Measurements from ENCODE around the gene SLC18A3. TPM values are rescaled to one million over a fixed set of nuclear protein-coding genes. Genes with fewer than 3 reads are reported as not detected.

SLC18A3 gene
- total RNA-seq, 1 experiment from 2014 or later = not detected

DNA sequence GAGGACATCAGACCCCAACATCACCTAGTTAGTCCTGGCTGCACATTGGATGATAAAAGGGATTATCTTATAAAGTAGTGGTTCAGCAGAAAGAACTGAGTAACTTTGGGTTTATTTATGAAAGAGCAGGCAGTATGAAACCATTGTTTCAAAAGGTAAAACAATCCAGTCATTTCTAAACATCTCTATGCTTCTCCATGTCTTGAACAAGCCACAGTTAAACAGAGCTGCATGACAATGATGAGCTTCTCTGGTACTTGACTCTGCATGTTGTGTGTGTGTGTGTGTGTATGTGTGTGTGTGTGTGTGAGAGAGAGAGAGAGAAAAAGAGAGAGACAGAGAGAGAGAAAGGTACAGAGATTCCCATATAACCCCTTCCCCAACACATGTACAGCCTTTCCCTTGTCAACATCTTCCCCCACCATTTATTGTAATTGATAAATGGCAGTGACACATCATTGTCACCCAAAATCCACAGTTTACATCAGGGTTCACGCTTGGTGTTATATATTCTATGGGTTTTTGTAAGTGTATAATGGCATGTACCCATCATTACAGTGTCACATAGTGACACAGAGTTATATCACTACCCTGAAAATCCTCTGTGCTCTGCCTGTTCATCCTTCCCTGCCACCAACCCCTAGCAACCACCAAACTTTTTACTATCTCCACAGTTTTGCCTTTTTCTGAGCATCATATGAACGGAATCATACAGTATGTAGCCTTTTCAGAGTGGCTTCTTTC lies 32.8 kb upstream of the SLC18A3 start:
- ChIA-PET CTCF (no interaction called here), RAD21 (ENCODE audit: low non-redundant PET in 1 of 2, low total read pairs in 2 of 2, uncharacterized antibody in 2 of 2, unreplicated experiment in 2 of 2) (no interaction called here), POLR2A (no interaction called here)
- DNase-seq (ENCODE audit: low read depth, low spot score) (no peak), ATAC-seq (no peak)
- H3K9me3 ChIP-seq (ENCODE audit: control insufficient read depth in 1 of 2, insufficient read depth in 1 of 2, low read depth in 1 of 2, low read length in 2 of 2) = no peaks in the 10 kb centered on the region
- no peak overlapping the region for H3K4me2 ChIP-seq (ENCODE audit: low read length)
- H3K79me2 ChIP-seq (ENCODE audit: insufficient read depth, low read length) = no peaks in the 10 kb centered on the region
- no peaks in the 10 kb centered on the region for H3K4me1 ChIP-seq (ENCODE audit: control insufficient read depth in 1 of 2, insufficient read depth in 2 of 2, low read length in 2 of 2)
- TF ChIP-seq TCF7L2 (IDR thresholded peaks at IDR 0.05; ENCODE audit: borderline replicate concordance, extremely low read depth, insufficient read depth, insufficient read length) (no peak), ZNF274 (IDR thresholded peaks at IDR 0.05; ENCODE audit: low read depth, low read length) (no peak), POLR2AphosphoS5 (IDR thresholded peaks at IDR 0.05; ENCODE audit: low read depth, low read length) (no peak)
- TF ChIP-seq, protein P1, sequence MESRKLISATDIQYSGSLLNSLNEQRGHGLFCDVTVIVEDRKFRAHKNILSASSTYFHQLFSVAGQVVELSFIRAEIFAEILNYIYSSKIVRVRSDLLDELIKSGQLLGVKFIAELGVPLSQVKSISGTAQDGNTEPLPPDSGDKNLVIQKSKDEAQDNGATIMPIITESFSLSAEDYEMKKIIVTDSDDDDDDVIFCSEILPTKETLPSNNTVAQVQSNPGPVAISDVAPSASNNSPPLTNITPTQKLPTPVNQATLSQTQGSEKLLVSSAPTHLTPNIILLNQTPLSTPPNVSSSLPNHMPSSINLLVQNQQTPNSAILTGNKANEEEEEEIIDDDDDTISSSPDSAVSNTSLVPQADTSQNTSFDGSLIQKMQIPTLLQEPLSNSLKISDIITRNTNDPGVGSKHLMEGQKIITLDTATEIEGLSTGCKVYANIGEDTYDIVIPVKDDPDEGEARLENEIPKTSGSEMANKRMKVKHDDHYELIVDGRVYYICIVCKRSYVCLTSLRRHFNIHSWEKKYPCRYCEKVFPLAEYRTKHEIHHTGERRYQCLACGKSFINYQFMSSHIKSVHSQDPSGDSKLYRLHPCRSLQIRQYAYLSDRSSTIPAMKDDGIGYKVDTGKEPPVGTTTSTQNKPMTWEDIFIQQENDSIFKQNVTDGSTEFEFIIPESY (IDR thresholded peaks at IDR 0.05; ENCODE audit: extremely low read depth, insufficient replicate concordance, low read length) = no peak
- TF ChIP-seq, protein P2, sequence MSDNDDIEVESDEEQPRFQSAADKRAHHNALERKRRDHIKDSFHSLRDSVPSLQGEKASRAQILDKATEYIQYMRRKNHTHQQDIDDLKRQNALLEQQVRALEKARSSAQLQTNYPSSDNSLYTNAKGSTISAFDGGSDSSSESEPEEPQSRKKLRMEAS (IDR thresholded peaks at IDR 0.05) = no peak
- no peaks in the 10 kb centered on the region for H4K20me1 ChIP-seq (ENCODE audit: insufficient read depth)
- no peaks in the 10 kb centered on the region for H3K36me3 ChIP-seq (ENCODE audit: control insufficient read depth in 1 of 2, insufficient read depth in 2 of 2, low read length in 2 of 2)
- no peak overlapping the region for H3K9ac ChIP-seq (ENCODE audit: low read length)
- H2AFZ ChIP-seq (ENCODE audit: low read depth, low read length, poor library complexity, severe bottlenecking) = no peak overlapping the region
- no peaks in the 10 kb centered on the region for H3K27me3 ChIP-seq (ENCODE audit: insufficient read depth, low read length)
- H3K4me3 ChIP-seq (replicated peaks in 1 of 2; ENCODE audit: low read depth in 1 of 2, low read length in 2 of 2) = no peak overlapping the region
- intact Hi-C loops (cut with micrococcal nuclease) = no loop called here
- no peaks in the 10 kb centered on the region for H3K9me2 ChIP-seq (ENCODE audit: insufficient read depth)
- no TSS peak for BruUV-seq (replicated peaks)
- no peak overlapping the region for H3K27ac ChIP-seq (ENCODE audit: low read depth, low read length)

DNA sequence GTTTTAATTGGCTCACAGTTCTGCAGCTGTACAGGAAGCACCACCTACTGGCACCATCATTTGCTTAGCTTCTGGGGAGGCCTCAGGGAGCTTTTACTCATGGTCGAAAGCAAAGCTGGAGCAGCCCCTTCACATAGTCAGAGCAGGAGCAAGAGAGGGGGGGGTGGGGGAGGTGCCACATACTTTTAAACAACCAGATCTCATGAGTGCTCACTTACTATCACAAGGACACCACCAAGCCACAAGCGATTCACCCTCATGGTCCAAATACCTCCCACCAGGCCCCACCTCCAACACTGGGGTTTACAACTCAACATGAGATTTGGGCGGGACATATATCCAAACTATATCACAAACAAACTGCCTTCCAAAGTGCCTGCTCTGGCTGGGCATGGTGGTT lies 31.7 kb upstream of the SLC18A3 start:
- ChIA-PET RAD21 (ENCODE audit: low non-redundant PET in 1 of 2, low total read pairs in 2 of 2, uncharacterized antibody in 2 of 2, unreplicated experiment in 2 of 2) (no interaction called here), CTCF (no interaction called here)
- no peak for ATAC-seq

More for the DNA sequence above, 31.7 kb upstream of the SLC18A3 start:
- TF ChIP-seq TCF7L2 (IDR thresholded peaks at IDR 0.05; ENCODE audit: borderline replicate concordance, extremely low read depth, insufficient read depth, insufficient read length) (no peak), EGR1 (IDR thresholded peaks at IDR 0.05; ENCODE audit: low read depth) (no peak)
- Histone ChIP-seq H2AFZ (ENCODE audit: low read depth, low read length, poor library complexity, severe bottlenecking) (no peak overlapping the region), H4K20me1 (ENCODE audit: insufficient read depth) (no peaks in the 10 kb centered on the region), H3K9me3 (ENCODE audit: control insufficient read depth in 1 of 2, insufficient read depth in 1 of 2, low read depth in 1 of 2, low read length in 2 of 2) (no peaks in the 10 kb centered on the region), H3K4me2 (ENCODE audit: low read length) (no peak overlapping the region), H3K4me3 (replicated peaks in 1 of 2; ENCODE audit: low read depth in 1 of 2, low read length in 2 of 2) (no peak overlapping the region), H3K27me3 (ENCODE audit: insufficient read depth, low read length) (no peaks in the 10 kb centered on the region), H3K27ac (ENCODE audit: low read depth, low read length) (no peak overlapping the region), H3K9ac (ENCODE audit: low read length) (no peak overlapping the region), H3K36me3 (ENCODE audit: control insufficient read depth in 1 of 2, insufficient read depth in 2 of 2, low read length in 2 of 2) (no peaks in the 10 kb centered on the region), H3K4me1 (ENCODE audit: control insufficient read depth in 1 of 2, insufficient read depth in 2 of 2, low read length in 2 of 2) (no peaks in the 10 kb centered on the region), H3K79me2 (ENCODE audit: insufficient read depth, low read length) (no peaks in the 10 kb centered on the region), H3K9me2 (ENCODE audit: insufficient read depth) (no peaks in the 10 kb centered on the region)
- no TSS peak for BruUV-seq (replicated peaks)
- intact Hi-C loops (cut with micrococcal nuclease) = no loop called here
- POLR2A ChIA-PET = no interaction called here
- DNase-seq (ENCODE audit: low read depth, low spot score) = no peak

Measured in HCT116 (cell line).